GM21423 (cell line): ENCODE measurements around the gene RPL22.

Source experiments
- ATAC-seq: cut with Tn5 transposase; IDR thresholded peaks from one replicate; pipeline ENCODE4 v1.9.1; 2021; ENCODE audit warnings: mild to moderate bottlenecking, moderate library complexity; ENCODE audit not compliant: unreplicated experiment

RPL22 gene

DNA sequence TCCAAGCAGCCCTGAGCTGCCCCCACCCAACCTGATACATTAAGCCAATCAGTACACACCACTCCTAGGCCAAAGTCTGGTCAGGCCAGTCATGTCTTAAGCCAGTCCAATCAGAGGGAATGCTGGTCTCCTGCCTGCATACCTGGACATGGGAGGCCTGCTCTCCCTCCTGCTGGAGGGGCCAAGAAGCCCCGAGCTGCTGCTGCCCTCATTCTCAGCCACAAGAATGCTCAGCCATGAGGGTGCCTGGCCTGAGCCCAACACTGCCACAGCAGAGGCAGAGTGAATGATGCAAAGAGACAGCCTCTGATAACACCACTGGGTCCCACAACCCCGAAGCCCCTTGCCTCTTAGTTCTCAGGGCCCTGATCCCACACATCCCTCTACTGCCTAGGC lies 42.3 kb downstream of the RPL22 start:
- ATAC-seq = no peak

- ATAC-seq = no peak
Observed at GRCh38 chr1:6154525-6155319, 44.7 kb downstream of the RPL22 start.

GRCh38 chr1:6152882-6153281 lies 46.5 kb downstream of the RPL22 start:
- no peak for ATAC-seq

DNA sequence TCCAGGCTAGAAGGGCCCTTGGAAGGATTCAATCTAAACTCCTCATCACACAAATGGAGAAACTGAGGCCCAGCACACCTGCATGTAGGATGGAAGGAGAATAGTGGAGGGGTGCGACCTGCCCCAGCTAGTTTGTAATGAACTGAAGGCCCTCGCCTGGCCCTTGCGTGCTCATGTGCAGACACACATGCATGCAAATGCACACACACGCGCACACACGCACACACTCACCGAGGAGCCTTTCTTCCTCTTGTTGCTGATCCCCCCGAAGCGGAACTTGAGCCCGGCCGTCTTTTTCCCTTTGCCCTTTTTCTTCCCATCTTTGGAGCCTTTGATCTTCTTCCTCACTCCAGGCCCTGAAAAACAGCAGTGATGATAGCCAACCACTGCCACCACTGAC lies 47.2 kb downstream of the RPL22 start:
- no peak for ATAC-seq

DNA sequence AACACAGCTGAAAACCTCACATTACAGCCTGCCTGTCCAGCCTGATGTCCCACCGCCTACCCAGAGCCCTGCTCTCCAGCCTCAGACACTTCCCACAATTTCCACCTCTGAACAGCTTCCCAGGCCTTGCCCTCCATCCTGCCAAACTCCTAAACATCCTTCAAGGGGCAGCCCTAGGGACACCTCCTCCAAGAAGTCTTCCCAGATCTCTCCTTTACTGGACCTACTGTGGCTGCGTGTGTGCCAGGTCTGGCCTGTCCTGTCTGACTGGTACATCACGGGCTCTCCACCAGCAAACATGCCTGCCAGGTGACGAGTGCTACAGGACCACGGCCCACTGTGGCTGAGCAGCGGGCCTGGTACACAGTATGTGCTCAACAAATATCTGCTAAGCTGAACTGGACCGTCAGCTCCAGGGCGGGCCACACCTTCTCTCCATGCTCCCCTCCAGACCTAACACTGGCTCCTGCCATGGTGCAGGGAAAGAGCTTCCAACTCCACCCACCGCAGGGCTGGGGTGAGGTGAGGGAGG lies 48.0 kb downstream of the RPL22 start:
- no peak for ATAC-seq

- no peak for ATAC-seq
Observed at GRCh38 chr1:6150006-6150938, 49.1 kb downstream of the RPL22 start.

- ATAC-seq = no peak
Observed at GRCh38 chr1:6149597-6149996, 49.8 kb downstream of the RPL22 start.

GRCh38 chr1:6148497-6149241 lies 50.7 kb downstream of the RPL22 start:
- no peak for ATAC-seq

DNA sequence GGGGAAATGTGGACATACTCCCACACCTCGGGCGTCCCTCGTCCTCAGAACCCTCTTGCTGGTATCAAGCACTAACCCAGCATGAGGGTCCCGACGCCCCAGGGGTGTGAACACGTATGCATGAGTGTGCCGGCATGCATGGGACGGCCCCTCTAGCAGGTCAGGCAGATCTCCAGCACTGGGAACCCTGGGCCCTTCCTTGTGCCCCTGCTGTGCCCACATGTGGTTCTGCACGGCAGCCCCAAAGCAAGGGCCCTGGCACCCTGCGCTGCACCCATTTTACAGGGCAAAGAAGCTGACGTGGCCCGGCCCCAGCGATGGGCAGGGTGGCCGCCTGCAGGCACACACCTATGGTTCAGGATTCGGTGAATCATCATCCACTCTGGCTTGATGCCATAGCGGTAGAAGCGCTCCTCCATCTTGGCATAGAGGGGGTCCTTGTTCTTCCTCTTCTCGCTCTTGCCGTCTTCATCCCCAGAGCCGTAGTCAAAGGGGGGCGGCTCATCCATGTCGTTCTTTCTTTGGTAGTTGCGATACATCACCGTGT lies 53.5 kb downstream of the RPL22 start:
- no peak for ATAC-seq

DNA sequence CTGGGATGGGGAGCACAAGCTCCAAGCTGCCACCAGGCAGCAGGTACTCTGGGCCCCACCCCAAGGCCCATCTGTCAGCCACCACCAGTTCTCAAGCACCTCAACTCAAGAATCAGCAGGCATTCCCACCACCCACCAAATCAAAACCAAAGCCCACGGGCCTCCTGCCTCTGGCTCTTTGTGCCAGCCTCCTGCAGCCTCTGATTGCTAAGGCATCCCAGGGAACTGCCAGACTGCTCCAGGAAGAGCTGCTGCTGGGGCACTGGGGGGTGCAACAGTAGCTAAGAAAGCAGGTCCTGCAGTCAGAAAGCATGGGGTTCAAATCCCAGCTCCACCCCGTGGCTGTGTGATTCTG lies 54.0 kb downstream of the RPL22 start:
- no peak for ATAC-seq

DNA sequence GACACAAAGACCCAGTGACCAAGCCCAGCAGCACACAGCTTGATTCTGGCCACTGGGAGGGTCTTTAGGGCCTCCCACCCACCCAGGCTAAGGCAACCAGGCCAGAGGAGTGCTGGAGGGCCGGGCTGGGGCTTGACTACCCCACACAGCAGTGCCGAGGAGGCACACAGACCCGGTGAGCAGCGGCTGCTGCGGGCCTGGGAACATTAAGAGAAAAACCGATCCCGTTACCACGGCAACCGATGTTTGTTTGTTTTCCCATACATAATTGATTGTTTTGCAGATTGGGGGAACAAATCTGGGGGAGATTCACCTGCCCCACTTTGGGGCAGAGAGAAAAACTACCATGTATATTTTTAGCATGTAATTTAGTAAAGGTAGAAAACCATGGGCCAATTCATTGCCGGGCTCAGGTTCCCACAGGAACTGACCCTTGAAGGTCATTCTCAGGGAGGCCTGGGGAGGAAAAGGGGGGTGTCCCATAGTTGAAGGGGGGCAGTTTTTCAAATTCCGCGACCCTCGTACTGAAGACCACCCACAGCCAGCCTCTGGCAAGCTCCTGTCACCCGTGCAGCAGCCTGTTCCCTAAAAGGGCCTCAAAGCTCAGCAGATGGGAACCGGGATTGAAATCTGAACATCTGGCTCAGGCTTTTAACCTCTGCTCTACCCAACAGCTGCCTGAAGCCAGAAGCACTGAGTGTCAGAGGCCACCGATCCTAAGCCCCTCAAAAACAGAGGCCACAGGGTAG lies 54.6 kb downstream of the RPL22 start:
- ATAC-seq = no peak

- no peak for ATAC-seq
Observed at GRCh38 chr1:6144175-6144574, 55.2 kb downstream of the RPL22 start.

DNA sequence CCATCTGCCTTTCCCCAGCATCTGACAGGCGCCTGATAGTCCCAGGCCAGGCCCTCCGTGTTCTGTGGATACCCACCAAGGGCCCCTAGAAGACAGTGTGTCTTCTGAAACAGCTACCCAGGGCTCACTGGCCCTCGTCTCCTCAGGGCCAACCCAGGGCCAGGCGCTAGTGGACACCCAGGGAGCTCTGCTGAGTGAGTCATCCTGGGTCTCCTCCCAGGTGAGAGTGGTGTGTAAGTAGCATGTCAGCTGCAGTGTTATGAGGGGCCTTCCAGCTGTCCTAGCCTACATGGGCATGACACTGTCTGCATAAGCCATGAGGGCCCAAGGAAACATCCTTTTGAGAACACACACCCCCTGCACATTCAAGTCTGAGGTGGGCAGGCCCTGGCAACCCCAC lies 56.0 kb downstream of the RPL22 start:
- no peak for ATAC-seq

DNA sequence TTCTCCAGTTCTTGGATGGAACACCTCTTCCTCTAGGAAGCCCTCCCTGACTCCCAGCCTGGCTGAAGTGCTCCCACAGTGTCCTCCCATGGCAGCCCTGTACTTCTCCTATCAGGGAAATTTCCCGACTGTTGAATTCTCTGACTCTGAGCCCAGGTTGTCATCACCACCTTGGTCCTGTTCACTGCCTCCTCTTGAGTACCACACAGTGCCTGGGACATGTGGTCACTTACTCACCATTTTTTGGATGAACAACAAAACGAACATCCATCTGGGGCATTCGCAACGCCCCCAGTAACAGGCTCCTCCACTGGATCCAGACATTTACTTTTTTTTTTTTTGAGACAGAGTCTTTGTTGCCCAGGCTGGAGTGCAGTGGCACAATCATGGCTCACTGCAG lies 56.7 kb downstream of the RPL22 start:
- no peak for ATAC-seq

DNA sequence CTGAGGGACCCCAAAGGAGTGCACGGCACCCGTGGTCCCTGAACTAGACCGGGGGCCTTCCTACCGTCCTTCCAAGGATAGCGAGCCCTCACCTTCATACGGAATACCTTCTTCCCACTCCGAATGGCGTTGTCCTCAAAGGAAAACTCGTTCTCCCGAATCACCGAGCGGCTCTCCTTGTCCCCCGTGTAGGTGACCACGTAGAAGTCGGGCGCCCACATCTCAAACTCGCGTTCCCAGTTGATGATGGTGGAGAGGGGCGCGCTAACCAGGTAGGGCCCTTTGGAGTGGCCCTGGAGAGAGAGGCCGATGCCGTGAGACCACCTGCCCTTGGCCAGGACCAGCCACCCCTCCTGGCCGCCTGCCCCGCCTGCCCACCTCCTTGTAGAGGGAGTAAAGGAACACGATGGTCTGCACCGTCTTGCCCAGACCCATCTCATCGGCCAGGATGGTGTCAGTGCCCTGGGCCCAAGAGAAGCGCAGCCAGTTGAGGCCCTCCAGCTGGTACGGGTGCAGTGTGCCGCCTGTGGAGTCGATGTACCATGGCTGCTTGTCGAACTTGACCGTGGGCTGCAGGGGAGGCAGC lies 57.3 kb downstream of the RPL22 start:
- ATAC-seq = no peak

DNA sequence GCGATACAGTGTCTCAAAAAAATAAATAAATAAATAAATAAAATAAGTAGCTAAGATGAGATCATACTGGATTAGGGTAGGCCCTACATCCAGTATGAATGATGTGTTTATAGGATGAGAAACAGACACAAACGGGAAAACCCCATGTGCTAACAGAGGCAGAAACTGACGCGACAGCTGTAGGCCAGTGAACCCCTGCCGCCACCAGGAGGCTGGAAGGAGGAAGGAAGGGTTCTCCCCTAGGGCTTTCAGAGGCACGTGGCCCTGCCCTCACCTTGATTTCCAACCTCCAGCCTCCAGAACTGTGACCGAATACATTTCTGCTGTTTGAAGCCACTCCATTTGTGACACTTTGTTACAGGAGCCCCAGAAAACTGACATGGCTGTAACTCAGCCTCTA lies 57.8 kb downstream of the RPL22 start:
- no peak for ATAC-seq

GRCh38 chr1:6140413-6140812 lies 59.0 kb downstream of the RPL22 start:
- no peak for ATAC-seq

- no peak for ATAC-seq
Observed at GRCh38 chr1:6137758-6138157, 61.6 kb downstream of the RPL22 start.

DNA sequence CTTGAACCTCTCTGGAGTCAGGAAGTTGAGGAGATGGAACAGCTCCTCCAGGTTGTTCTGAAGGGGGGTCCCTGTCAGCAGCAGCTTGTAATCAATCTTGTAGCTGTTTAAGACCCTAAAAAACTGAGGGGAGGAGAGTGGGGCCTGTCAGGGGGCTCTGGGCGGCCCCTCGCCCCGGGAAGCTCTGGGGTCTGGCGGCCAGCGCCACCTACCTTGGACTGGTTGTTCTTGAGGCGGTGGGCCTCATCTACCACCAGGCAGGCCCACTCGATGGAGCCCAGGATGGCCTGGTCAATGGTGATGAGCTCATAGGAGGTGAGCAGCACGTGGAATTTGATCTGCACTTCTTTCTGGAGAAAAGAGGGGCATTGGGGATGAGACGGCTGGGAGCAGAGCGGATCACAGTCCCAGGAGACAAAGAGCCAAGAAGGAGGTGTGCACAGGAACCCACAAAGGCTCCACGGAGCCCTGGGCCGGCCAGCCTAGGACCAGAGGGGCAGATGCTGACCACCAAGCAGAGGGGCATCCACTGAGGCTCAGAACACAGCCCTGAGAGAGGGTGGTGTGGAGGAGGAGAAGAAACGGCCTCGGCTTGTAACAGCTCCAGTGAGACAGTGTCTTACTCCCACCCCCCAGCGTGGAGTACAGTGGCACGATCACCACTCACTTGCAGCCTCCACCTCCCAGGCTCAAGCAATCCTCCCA lies 62.7 kb downstream of the RPL22 start:
- ATAC-seq = no peak
